Sigmoid colon (tissue), 7 donors: ENCODE measurements around the gene SPEN. TPM values are rescaled to one million over a fixed set of nuclear protein-coding genes. Genes with fewer than 3 reads are reported as not detected.
A peak's percentile ranks its signal among the peaks of the same experiment; 100 is the strongest.

ENCODE experiments used
- DNase-seq: peaks from one replicate; pipeline ENCODE4 v3.0.0-alpha.2; 2019
- H3K27ac ChIP-seq, 4 donors: fragments of 200-600 bp; sonication (generic); one replicate each; pipeline ENCODE4 v1.5.1; 2016 to 2019; ENCODE audit warnings: mild to moderate bottlenecking in 1 of 4
- H3K27me3 ChIP-seq, 3 donors: fragments of 200-600 bp; sonication (generic); one replicate each; pipeline ENCODE4 v1.5.1; 2019; ENCODE audit warnings: mild to moderate bottlenecking in 1 of 3
- H3K36me3 ChIP-seq, 4 donors: fragments of 200-600 bp; sonication (generic); one replicate each; pipeline ENCODE4 v1.5.1; 2016 to 2019
- H3K4me1 ChIP-seq, 4 donors: fragments of 200-600 bp; sonication (generic); one replicate each; pipeline ENCODE4 v1.5.1; 2017 to 2019
- H3K4me3 ChIP-seq, 4 donors: fragments of 200-600 bp; sonication (generic); one replicate each; pipeline ENCODE4 v1.5.1; 2017 to 2019; ENCODE audit warnings: mild to moderate bottlenecking in 2 of 4, moderate library complexity in 1 of 4
- H3K9me3 ChIP-seq, 4 donors: fragments of 200-600 bp in 3 of 4; sonication (generic) in 3 of 4; one replicate each; pipeline versions ENCODE4 v1.5.1 to v1.6.1; 2013 to 2019
- CTCF ChIP-seq, 4 experiments: fragments of 450-650 bp in 3 of 4; fragments of 200-600 bp in 1 of 4; IDR thresholded peaks; one replicate each; pipeline ENCODE4 v1.5.1; 2016 to 2019; ENCODE audit warnings: antibody characterized with exemption in 4 of 4, mild to moderate bottlenecking in 3 of 4, moderate library complexity in 2 of 4
- EP300 ChIP-seq, 4 donors: sonication (generic); formaldehyde crosslinking; IDR thresholded peaks; one replicate each; pipeline ENCODE4 v1.6.1; 2017; ENCODE audit warnings: antibody characterized with exemption in 4 of 4
- POLR2A ChIP-seq, 2 donors: fragments of 450-650 bp; IDR thresholded peaks; one replicate each; pipeline ENCODE4 v1.6.1; 2016; ENCODE audit warnings: antibody characterized with exemption in 2 of 2, mild to moderate bottlenecking in 2 of 2, moderate library complexity in 2 of 2
- POLR2AphosphoS5 ChIP-seq, 4 donors: sonication (generic); formaldehyde crosslinking; IDR thresholded peaks; one replicate each; pipeline ENCODE4 v1.6.1; 2017; ENCODE audit warnings: antibody characterized with exemption in 4 of 4
- WGBS, 2 donors: extraction: QIAGEN DNeasy Blood & Tissue Kit; methylation state at CpG; one replicate each; pipeline ENCODE4 v1.1.7; 2013; 5-methylcytosine and 5-hydroxymethylcytosine counted together
- intact Hi-C: fragments of 100-400 bp; cut with DNase I; formaldehyde crosslinking; loops from one replicate; pipeline ENCODE4 v1.15.1; 2023
- polyA plus RNA-seq, 3 donors: library from polyadenylated mRNA; stranded (reverse); fragments of 200-250 nt; gene quantifications; one replicate each; pipeline ENCODE4 v1.2.3, GENCODE V29; 2013
- total RNA-seq, 4 donors: library from RNA; depleted of rRNA; stranded (reverse); fragments of >200 nt; gene quantifications; one replicate each; pipeline ENCODE4 v1.1.0, GENCODE V29; 2016
- donor health status: healthy with polysubstance abuse.
- donor health status: Bipolar disorder and iron deficiency.
- donor health status: healthy.

The SPEN gene
- total and polyA plus RNA-seq, 7 donors = 7.4 to 38.5 (median 20.7) TPM

- 70 to 73% methylated on average over 4 of the region's 4 CpGs for WGBS, 2 donors
- intact Hi-C loops = no loop called here
Observed at GRCh38 chr1:15884477-15884876, 37.0 kb downstream of the SPEN start.

GRCh38 chr1:15885269-15885668, 37.8 kb downstream of the SPEN start:
- 48 to 68% methylated on average over 5 of the region's 5 CpGs for WGBS, 2 donors
- DNase-seq = no peak
- Histone ChIP-seq H3K4me3 (peak overlapping the region in 2 of 4 donors; percentile 45 to 46), H3K9me3 (no peaks in the 10 kb centered on the region), H3K36me3 (no peaks in the 10 kb centered on the region), H3K27ac (peak overlapping the region; percentile 82 to 90 (median 88)), H3K27me3 (no peaks in the 10 kb centered on the region), H3K4me1 (peaks cover 0 to 38% (median 31%) of the 10 kb centered on the region in 4 donors)
- TF ChIP-seq POLR2AphosphoS5 (IDR thresholded peaks at IDR 0.05) = no peak
- no peak for TF ChIP-seq EP300 (IDR thresholded peaks at IDR 0.05)
- no peak for TF ChIP-seq POLR2A (IDR thresholded peaks at IDR 0.05)
- no peak for TF ChIP-seq CTCF (IDR thresholded peaks at IDR 0.05)
- intact Hi-C loops = no loop called here

More at GRCh38 chr1:15884477-15884876, 37.0 kb downstream of the SPEN start:
- H3K9me3 ChIP-seq = no peaks in the 10 kb centered on the region
- DNase-seq = no peak
- no peak for TF ChIP-seq CTCF (IDR thresholded peaks at IDR 0.05)
- TF ChIP-seq EP300 (IDR thresholded peaks at IDR 0.05) = no peak
- TF ChIP-seq POLR2AphosphoS5 (IDR thresholded peaks at IDR 0.05) = no peak
- H3K36me3 ChIP-seq = no peaks in the 10 kb centered on the region
- no peak overlapping the region for H3K4me3 ChIP-seq
- H3K4me1 ChIP-seq = peaks cover 0 to 34% (median 31%) of the 10 kb centered on the region in 4 donors
- H3K27me3 ChIP-seq = no peaks in the 10 kb centered on the region
- H3K27ac ChIP-seq = peak overlapping the region; percentile 82 to 90 (median 88)

- H3K4me1 ChIP-seq = peaks cover 0 to 45% (median 38%) of the 10 kb centered on the region in 4 donors
- WGBS, 2 donors = 6 to 7% methylated on average over 14 of the region's 14 CpGs
- H3K36me3 ChIP-seq = no peaks in the 10 kb centered on the region
- H3K9me3 ChIP-seq = no peaks in the 10 kb centered on the region
- H3K27me3 ChIP-seq = no peaks in the 10 kb centered on the region
- H3K4me3 ChIP-seq = peak overlapping the region; percentile 21 to 46 (median 40)
- TF ChIP-seq POLR2AphosphoS5 (IDR thresholded peaks at IDR 0.05) (peak; percentile 62 to 86 (median 66)), CTCF (IDR thresholded peaks at IDR 0.05) (no peak), POLR2A (IDR thresholded peaks at IDR 0.05) (peak in 1 of 2 donors; percentile 26), EP300 (IDR thresholded peaks at IDR 0.05) (peak in 2 of 4 donors; percentile 43 to 72)
- peak; percentile 99 for DNase-seq
- intact Hi-C loops = loop anchor here (2.0 kb wide), 1 partner anchor 37 kb away; no protein-coding TSS in a partner anchor
- H3K27ac ChIP-seq = peak overlapping the region; percentile 82 to 90 (median 88)
Observed at GRCh38 chr1:15885701-15886610, 38.4 kb downstream of the SPEN start.

- DNase-seq = no peak
- H3K36me3 ChIP-seq = no peaks in the 10 kb centered on the region
- no peaks in the 10 kb centered on the region for H3K9me3 ChIP-seq
- H3K27me3 ChIP-seq = no peaks in the 10 kb centered on the region
- WGBS, 2 donors = 29 to 37% methylated on average over 4 of the region's 4 CpGs
- H3K4me1 ChIP-seq = peaks cover 0 to 47% (median 40%) of the 10 kb centered on the region in 4 donors
- intact Hi-C loops = loop anchor here (2.0 kb wide), 1 partner anchor 38 kb away; no protein-coding TSS in a partner anchor
- peak overlapping the region; percentile 21 to 46 (median 40) for H3K4me3 ChIP-seq
- TF ChIP-seq CTCF (IDR thresholded peaks at IDR 0.05) (peak in 1 of 4 experiments; percentile 16), POLR2AphosphoS5 (IDR thresholded peaks at IDR 0.05) (no peak), POLR2A (IDR thresholded peaks at IDR 0.05) (peak in 1 of 2 donors; percentile 28)
- H3K27ac ChIP-seq = peak overlapping the region; percentile 82 to 90 (median 88)
Observed at GRCh38 chr1:15886611-15887167, 39.2 kb downstream of the SPEN start.
